ENCODE measurements around the gene BANF1.

GRCh38 chr11:66012946-66013761 lies 10.9 kb downstream of the BANF1 start:
- TF ChIP-seq REST (IDR thresholded peaks at IDR 0.05; ENCODE audit: insufficient read depth in 1 of 2, low read depth in 2 of 2, low read length in 2 of 2) (no peak), POLR2AphosphoS5 (IDR thresholded peaks at IDR 0.05; ENCODE audit: low read depth, low read length) (no peak), TAF1 (IDR thresholded peaks at IDR 0.05; ENCODE audit: borderline replicate concordance, insufficient read depth, low read length) (no peak), FOXP2 (optimal IDR thresholded peaks at IDR 0.05; ENCODE audit: borderline replicate concordance, extremely low read depth, extremely low read length, insufficient read depth) (no peak), SIN3A (IDR thresholded peaks at IDR 0.05; ENCODE audit: borderline replicate concordance, insufficient read depth, low read length) (no peak)

Data from PFSK-1 (cell line).